ENCODE results near the gene SPINK4. TPM values are rescaled to one million over a fixed set of nuclear protein-coding genes. Genes with fewer than 3 reads are reported as not detected.

Gene SPINK4
- total and polyA plus RNA-seq, 10 donors = 0.67 TPM; not detected in 9

DNA sequence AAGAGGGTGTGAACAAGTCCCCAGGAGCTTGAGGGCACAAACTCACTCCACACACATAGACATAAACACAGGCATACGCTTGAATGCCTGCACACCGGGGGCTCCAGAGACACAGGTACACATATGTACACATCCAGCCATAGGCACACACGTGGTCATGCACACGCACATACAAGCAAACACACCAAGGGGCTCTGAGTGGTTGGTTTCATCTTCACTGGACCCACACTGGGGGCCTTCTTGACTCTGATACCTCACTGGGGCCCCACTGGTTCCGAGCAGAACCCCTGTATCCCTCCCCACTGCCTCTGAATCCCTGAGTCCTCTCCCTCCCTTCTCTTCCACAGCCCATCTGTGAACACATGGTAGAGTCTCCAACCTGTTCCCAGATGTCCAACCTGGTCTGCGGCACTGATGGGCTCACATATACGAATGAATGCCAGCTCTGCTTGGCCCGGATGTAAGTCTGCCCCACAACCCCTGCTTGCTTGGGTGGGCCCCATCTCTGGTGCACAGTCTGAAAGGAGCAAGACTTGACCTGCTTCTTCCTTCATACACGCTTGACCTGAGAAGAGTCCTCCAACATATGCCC is 6.4 kb downstream of the SPINK4 start:
- TF ChIP-seq POLR2AphosphoS5 (IDR thresholded peaks at IDR 0.05) = no peak
- TF ChIP-seq, protein P1, sequence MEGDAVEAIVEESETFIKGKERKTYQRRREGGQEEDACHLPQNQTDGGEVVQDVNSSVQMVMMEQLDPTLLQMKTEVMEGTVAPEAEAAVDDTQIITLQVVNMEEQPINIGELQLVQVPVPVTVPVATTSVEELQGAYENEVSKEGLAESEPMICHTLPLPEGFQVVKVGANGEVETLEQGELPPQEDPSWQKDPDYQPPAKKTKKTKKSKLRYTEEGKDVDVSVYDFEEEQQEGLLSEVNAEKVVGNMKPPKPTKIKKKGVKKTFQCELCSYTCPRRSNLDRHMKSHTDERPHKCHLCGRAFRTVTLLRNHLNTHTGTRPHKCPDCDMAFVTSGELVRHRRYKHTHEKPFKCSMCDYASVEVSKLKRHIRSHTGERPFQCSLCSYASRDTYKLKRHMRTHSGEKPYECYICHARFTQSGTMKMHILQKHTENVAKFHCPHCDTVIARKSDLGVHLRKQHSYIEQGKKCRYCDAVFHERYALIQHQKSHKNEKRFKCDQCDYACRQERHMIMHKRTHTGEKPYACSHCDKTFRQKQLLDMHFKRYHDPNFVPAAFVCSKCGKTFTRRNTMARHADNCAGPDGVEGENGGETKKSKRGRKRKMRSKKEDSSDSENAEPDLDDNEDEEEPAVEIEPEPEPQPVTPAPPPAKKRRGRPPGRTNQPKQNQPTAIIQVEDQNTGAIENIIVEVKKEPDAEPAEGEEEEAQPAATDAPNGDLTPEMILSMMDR (IDR thresholded peaks at IDR 0.05 in 8 of 11, conservative IDR thresholded peaks at IDR 0.05 in 3 of 11) = no peak
- no peak for TF ChIP-seq POLR2A (IDR thresholded peaks at IDR 0.05)
- intact Hi-C loops (cut with DNase I; ENCODE audit: low total_unique reads) = no loop called here
- DNase-seq = peak; percentile 32
- 92 to 95% (median 94%) methylated on average over 9 of the region's 9 CpGs for WGBS, 5 donors
- no peaks in the 10 kb centered on the region for H3K27me3 ChIP-seq (replicated peaks in 1 of 7)
- no peak overlapping the region for H3K4me3 ChIP-seq
- peaks cover 0 to 11% (median 2%) of the 10 kb centered on the region in 6 donors for H3K4me1 ChIP-seq
- no peaks in the 10 kb centered on the region for H3K9me3 ChIP-seq
- H3K36me3 ChIP-seq = peaks cover 0 to 37% (median 1%) of the 10 kb centered on the region in 6 donors
- H3K27ac ChIP-seq = no peak overlapping the region

DNA sequence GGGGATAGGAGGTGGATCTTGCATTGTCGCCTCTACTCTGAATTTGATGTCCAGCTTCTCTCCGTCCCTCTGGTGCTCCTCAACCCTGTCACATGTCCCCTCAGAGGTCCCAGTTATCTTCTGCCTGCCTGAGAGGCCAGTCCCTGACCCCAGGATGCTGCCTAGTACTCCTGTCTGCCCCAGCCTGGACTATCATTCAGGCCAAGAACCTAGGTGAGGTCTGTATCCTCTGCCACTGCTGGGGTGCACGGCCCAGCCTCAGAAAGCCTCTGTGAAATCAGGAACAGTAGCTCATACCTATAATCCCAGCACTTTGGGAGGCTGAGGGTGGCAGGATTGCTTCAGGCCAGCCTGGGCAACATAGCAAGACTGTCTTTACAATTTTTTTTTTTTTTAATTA is 8.6 kb downstream of the SPINK4 start:
- TF ChIP-seq, protein P1 (IDR thresholded peaks at IDR 0.05 in 8 of 11, conservative IDR thresholded peaks at IDR 0.05 in 3 of 11) = no peak
- TF ChIP-seq POLR2A (IDR thresholded peaks at IDR 0.05) = no peak
- TF ChIP-seq POLR2AphosphoS5 (IDR thresholded peaks at IDR 0.05) = no peak
- DNase-seq = peak; percentile 25
- intact Hi-C loops (cut with DNase I; ENCODE audit: low total_unique reads) = no loop called here
- Histone ChIP-seq H3K4me3 (no peak overlapping the region), H3K4me1 (peaks cover 0 to 11% (median 2%) of the 10 kb centered on the region in 6 donors), H3K27me3 (replicated peaks in 1 of 7) (no peaks in the 10 kb centered on the region), H3K9me3 (no peaks in the 10 kb centered on the region), H3K36me3 (peaks cover 0 to 60% (median 19%) of the 10 kb centered on the region in 6 donors), H3K27ac (peak overlapping the region in 1 of 8 donors; percentile 0)
- 88 to 98% (median 91%) methylated on average over 3 of the region's 3 CpGs for WGBS, 5 donors

DNA sequence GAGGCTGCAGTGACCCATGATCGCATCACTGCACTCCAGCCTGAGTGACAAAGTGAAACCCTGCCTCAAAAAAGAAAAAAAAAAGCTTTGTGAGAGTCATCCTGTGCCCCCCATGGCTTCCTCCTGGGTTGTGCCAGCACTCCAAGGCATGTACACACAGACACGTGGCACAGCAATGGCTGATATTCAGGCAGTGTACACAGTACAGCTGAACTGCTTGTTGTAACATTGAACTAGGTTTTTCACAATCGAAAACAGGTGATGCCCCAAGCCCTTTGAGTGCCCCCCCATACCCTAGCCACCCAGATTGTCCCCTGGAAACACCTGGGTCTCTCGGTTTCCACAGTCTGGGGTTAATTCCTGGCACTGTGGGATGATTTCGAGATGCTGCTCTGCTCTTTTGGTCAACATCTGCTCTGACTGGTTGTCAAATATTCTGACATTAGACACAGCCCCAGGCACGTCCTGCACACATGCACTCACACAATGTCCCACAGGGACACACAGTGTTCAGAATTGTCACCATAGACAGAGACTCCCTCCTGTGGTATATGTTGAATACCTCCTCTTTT is 9.2 kb downstream of the SPINK4 start:
- WGBS, 5 donors = 65 to 78% (median 67%) methylated on average over 6 of the region's 6 CpGs
- peak; percentile 39 for DNase-seq

DNA sequence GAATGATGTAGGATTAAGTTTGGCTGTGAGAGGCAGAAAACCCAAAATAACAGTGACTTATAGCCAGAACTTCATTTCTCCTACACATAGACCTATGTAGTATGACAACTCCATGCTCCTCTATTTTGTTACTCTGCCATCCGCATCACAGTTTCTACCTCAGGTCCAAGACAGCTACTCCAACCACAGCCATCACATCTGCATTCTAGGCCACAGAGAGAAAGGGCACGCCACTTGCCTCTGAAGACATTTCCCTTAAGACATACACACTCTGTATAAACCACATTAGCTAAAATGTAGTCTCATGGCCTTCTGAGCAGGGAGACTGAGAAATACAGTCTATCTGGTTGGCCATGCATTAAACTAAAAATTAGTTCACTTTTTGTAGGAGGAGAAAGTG is 10.0 kb downstream of the SPINK4 start:
- peaks cover 0 to 11% (median 2%) of the 10 kb centered on the region in 6 donors for H3K4me1 ChIP-seq
- 90 to 92% (median 91%) methylated on average over 2 of the region's 2 CpGs for whole genome bisulfite sequencing, 5 donors
- TF ChIP-seq POLR2AphosphoS5 (IDR thresholded peaks at IDR 0.05) (no peak), POLR2A (IDR thresholded peaks at IDR 0.05) (no peak)
- TF ChIP-seq, protein P1 (IDR thresholded peaks at IDR 0.05 in 8 of 11, conservative IDR thresholded peaks at IDR 0.05 in 3 of 11) = no peak
- no peaks in the 10 kb centered on the region for H3K27me3 ChIP-seq (replicated peaks in 1 of 7)
- intact Hi-C loops (cut with DNase I; ENCODE audit: low total_unique reads) = no loop called here
- H3K9me3 ChIP-seq = no peaks in the 10 kb centered on the region
- peak overlapping the region in 1 of 8 donors; percentile 45 for H3K27ac ChIP-seq
- no peak overlapping the region for H3K4me3 ChIP-seq
- H3K36me3 ChIP-seq = peaks cover 0 to 74% (median 33%) of the 10 kb centered on the region in 6 donors
- no peak for DNase-seq

More for the DNA sequence above, 9.2 kb downstream of the SPINK4 start:
- Histone ChIP-seq H3K4me1 (peaks cover 0 to 11% (median 2%) of the 10 kb centered on the region in 6 donors), H3K27me3 (replicated peaks in 1 of 7) (no peaks in the 10 kb centered on the region), H3K4me3 (no peak overlapping the region), H3K36me3 (peaks cover 0 to 66% (median 25%) of the 10 kb centered on the region in 6 donors), H3K27ac (peak overlapping the region in 2 of 8 donors; percentile 0 to 45), H3K9me3 (no peaks in the 10 kb centered on the region)
- intact Hi-C loops (cut with DNase I; ENCODE audit: low total_unique reads) = no loop called here
- TF ChIP-seq, protein P1 (IDR thresholded peaks at IDR 0.05 in 8 of 11, conservative IDR thresholded peaks at IDR 0.05 in 3 of 11) = no peak
- TF ChIP-seq POLR2A (IDR thresholded peaks at IDR 0.05) (no peak), POLR2AphosphoS5 (IDR thresholded peaks at IDR 0.05) (no peak)
